Measurements from ENCODE around the gene SYNE2. TPM values are rescaled to one million over a fixed set of nuclear protein-coding genes. Genes with fewer than 3 reads are reported as not detected.

Gene SYNE2
- total and polyA plus RNA-seq, 4 donors: 26.9 to 208 (median 67.9) TPM

DNA sequence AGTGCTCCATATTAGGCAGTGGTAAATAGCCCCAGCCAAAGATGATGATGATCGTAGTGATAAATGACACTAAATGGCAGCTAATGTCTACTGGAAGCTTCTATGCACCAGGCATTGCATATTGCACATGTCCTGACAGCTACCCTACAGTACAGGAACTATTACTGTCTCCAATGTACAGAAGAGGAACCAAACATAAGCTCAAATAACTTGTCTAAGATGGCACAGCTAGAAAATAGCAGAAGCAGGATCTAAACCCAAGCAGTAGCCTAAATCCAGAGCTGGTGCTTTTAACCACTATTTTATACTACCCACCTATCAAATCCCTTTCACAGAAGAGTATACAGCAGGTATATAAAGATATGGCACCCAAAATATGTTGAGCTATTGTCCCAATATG lies 412.4 kb downstream of the SYNE2 start:
- H3K9me3 ChIP-seq (ENCODE audit: control insufficient read depth in 4 of 4, insufficient read depth in 3 of 4, low read length in 3 of 4): no peaks in the 10 kb centered on the region
- 95 to 100% methylated on average over 1 of the region's 1 CpG for WGBS, 2 donors
- no peak overlapping the region for H3K9ac ChIP-seq (ENCODE audit: insufficient read depth in 1 of 2, low read length in 2 of 2)
- H3K4me1 ChIP-seq (ENCODE audit: control insufficient read depth in 5 of 5, insufficient read depth in 5 of 5, low read length in 5 of 5): no peaks in the 10 kb centered on the region
- ATAC-seq (ENCODE audit: insufficient read depth, low FRiP score) (no peak), DNase-seq (no peak)
- TF ChIP-seq, protein P1, sequence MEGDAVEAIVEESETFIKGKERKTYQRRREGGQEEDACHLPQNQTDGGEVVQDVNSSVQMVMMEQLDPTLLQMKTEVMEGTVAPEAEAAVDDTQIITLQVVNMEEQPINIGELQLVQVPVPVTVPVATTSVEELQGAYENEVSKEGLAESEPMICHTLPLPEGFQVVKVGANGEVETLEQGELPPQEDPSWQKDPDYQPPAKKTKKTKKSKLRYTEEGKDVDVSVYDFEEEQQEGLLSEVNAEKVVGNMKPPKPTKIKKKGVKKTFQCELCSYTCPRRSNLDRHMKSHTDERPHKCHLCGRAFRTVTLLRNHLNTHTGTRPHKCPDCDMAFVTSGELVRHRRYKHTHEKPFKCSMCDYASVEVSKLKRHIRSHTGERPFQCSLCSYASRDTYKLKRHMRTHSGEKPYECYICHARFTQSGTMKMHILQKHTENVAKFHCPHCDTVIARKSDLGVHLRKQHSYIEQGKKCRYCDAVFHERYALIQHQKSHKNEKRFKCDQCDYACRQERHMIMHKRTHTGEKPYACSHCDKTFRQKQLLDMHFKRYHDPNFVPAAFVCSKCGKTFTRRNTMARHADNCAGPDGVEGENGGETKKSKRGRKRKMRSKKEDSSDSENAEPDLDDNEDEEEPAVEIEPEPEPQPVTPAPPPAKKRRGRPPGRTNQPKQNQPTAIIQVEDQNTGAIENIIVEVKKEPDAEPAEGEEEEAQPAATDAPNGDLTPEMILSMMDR (IDR thresholded peaks at IDR 0.05; ENCODE audit: control extremely low read depth, extremely low read depth): no peak
- H3K27ac ChIP-seq (ENCODE audit: low read depth in 1 of 2, low read length in 1 of 2): no peak overlapping the region
- no peak overlapping the region for H3K4me3 ChIP-seq
- no peaks in the 10 kb centered on the region for H3K36me3 ChIP-seq (ENCODE audit: control insufficient read depth in 4 of 4, insufficient read depth in 4 of 4, low read length in 4 of 4)
- H3K27me3 ChIP-seq (ENCODE audit: control insufficient read depth in 3 of 3, insufficient read depth in 3 of 3, low read length in 2 of 3): no peaks in the 10 kb centered on the region

DNA sequence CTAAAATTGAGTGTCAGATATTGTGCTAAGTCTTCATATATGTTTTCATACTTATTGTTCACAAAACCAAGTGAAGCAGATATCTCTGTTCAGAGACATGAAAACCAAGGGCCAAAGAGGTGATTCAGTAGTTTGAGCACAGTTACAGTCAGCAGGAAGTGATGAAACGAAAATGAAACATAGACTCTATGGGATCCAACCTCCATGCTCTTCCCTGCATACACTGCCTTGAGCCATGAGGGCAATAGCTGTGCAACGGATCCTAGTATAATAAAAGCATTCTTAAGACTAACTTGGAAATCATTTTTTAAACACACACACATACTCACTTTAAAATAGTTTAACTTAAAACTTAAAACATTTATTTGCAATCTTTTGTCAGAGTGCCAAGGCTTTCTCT lies 413.4 kb downstream of the SYNE2 start:
- Histone ChIP-seq H3K27me3 (ENCODE audit: control insufficient read depth in 3 of 3, insufficient read depth in 3 of 3, low read length in 2 of 3) (no peaks in the 10 kb centered on the region), H3K4me1 (ENCODE audit: control insufficient read depth in 5 of 5, insufficient read depth in 5 of 5, low read length in 5 of 5) (no peaks in the 10 kb centered on the region), H3K9me3 (ENCODE audit: control insufficient read depth in 4 of 4, insufficient read depth in 3 of 4, low read length in 3 of 4) (no peaks in the 10 kb centered on the region), H3K9ac (ENCODE audit: insufficient read depth in 1 of 2, low read length in 2 of 2) (no peak overlapping the region), H3K27ac (ENCODE audit: low read depth in 1 of 2, low read length in 1 of 2) (no peak overlapping the region), H3K36me3 (ENCODE audit: control insufficient read depth in 4 of 4, insufficient read depth in 4 of 4, low read length in 4 of 4) (no peaks in the 10 kb centered on the region), H3K4me3 (no peak overlapping the region)
- ATAC-seq (ENCODE audit: insufficient read depth, low FRiP score): no peak
- TF ChIP-seq, protein P1 (IDR thresholded peaks at IDR 0.05; ENCODE audit: control extremely low read depth, extremely low read depth): no peak
- 52 to 62% methylated on average over 2 of the region's 2 CpGs for WGBS, 2 donors
- DNase-seq: peak in 2 of 3 donors; percentile 33 to 55

DNA sequence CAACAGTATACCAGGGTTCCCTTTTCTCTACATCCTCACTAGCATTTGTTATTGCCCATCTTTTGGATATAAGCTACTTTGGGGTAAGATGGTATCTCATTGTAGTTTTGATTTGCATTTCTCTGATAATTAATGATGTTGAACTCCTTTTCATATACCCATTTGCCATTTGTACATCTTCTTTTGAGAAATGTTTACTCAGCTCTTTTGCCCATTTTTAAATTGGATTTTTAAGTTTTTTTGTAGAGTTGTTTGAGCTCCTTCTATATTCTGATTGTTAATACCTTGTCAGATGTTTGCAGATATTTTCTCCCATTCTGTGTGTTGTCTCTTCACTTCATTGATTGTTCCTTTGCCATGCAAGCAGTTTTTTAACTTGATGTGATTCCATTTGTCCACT lies 419.2 kb downstream of the SYNE2 start:
- no peak for DNase-seq
- H3K27ac ChIP-seq (ENCODE audit: low read depth in 1 of 2, low read length in 1 of 2): no peak overlapping the region
- H3K36me3 ChIP-seq (ENCODE audit: control insufficient read depth in 4 of 4, insufficient read depth in 4 of 4, low read length in 4 of 4): no peaks in the 10 kb centered on the region
- H3K4me3 ChIP-seq: no peak overlapping the region
- H3K9me3 ChIP-seq (ENCODE audit: control insufficient read depth in 4 of 4, insufficient read depth in 3 of 4, low read length in 3 of 4): no peaks in the 10 kb centered on the region
- H3K9ac ChIP-seq (ENCODE audit: insufficient read depth in 1 of 2, low read length in 2 of 2): no peak overlapping the region
- TF ChIP-seq, protein P1 (IDR thresholded peaks at IDR 0.05; ENCODE audit: control extremely low read depth, extremely low read depth): no peak
- no peaks in the 10 kb centered on the region for H3K4me1 ChIP-seq (ENCODE audit: control insufficient read depth in 5 of 5, insufficient read depth in 5 of 5, low read length in 5 of 5)
- no peaks in the 10 kb centered on the region for H3K27me3 ChIP-seq (ENCODE audit: control insufficient read depth in 3 of 3, insufficient read depth in 3 of 3, low read length in 2 of 3)
- no peak for ATAC-seq (ENCODE audit: insufficient read depth, low FRiP score)

Small RNA genes within 50 kb of the gene (small RNA-seq; reads per million reads assigned to genes)
- gene MIR548H1 (ENCODE audit: low replicate concordance) (not detected), gene RF00019 (ENCODE audit: low replicate concordance) (not detected), gene RPS28P1 (ENCODE audit: low replicate concordance) (not detected)

Other genes starting within 250 kb of the SYNE2 start
- 10 to 100 TPM; 10.1 to 17.9 TPM for gene WDR89, start 211.1 kb upstream of the SYNE2 start, total RNA-seq
- 1 to 10 TPM; 7.0 to 7.4 TPM for gene WDR89, start 211.1 kb upstream of the SYNE2 start, polyA plus RNA-seq
- gene SGPP1, start 124.9 kb upstream of the SYNE2 start, total RNA-seq: 10 to 100 TPM; 17.6 to 19.5 TPM
- 1 to 10 TPM; 7.5 to 8.7 TPM for gene SGPP1, start 124.9 kb upstream of the SYNE2 start, polyA plus RNA-seq

Data from lung (tissue), 13 donors.